A673 (cell line): ENCODE results near the gene DNAI1. TPM values are rescaled to one million over a fixed set of nuclear protein-coding genes. Genes with fewer than 3 reads are reported as not detected.

ENCODE experiments used
- BruUV-seq: library from RNA; stranded (reverse); fragments of 400-500 nt; replicated peaks from 2 replicates; lab custom pipeline; 2021; lab: Mats Ljungman, UMichigan
- CTCF ChIA-PET: fragments of 300-600 bp; sonication (Branson Sonifier 250); formaldehyde crosslinking; loops from one replicate; lab custom pipeline; 2022; ENCODE audit warnings: antibody characterized with exemption; lab: Charles Lee
- POLR2A ChIA-PET: fragments of 300-600 bp; sonication (Branson Sonifier 250); formaldehyde crosslinking; loops from one replicate; lab custom pipeline; 2022; ENCODE audit warnings: antibody characterized with exemption; ENCODE audit not compliant: low non-redundant PET; lab: Charles Lee
- DNase-seq: peaks from one replicate; pipeline ENCODE4 v3.0.0-alpha.2; 2015; ENCODE audit warnings: low spot score
- H3K27ac ChIP-seq: fragments of 200-600 bp; sonication (generic); 2 replicates; pipeline ENCODE4 v1.5.1; 2016; ENCODE audit warnings: mixed run types, low read depth, mild to moderate bottlenecking, mixed read lengths, antibody characterized with exemption, low read length; ENCODE audit not compliant: poor library complexity, severe bottlenecking
- H3K27me3 ChIP-seq: fragments of 200-600 bp; sonication (generic); replicated peaks from 2 replicates; pipeline ENCODE4 v1.6.1; 2017; ENCODE audit warnings: mixed run types, low read depth, mild to moderate bottlenecking, mixed read lengths, antibody characterized with exemption, low read length; ENCODE audit not compliant: insufficient read depth, poor library complexity
- H3K36me3 ChIP-seq: fragments of 200-600 bp; sonication (generic); 2 replicates; pipeline ENCODE4 v1.6.1; 2016; ENCODE audit warnings: mixed run types, mild to moderate bottlenecking, mixed read lengths, antibody characterized with exemption, low read length; ENCODE audit not compliant: insufficient read depth, poor library complexity, severe bottlenecking
- H3K4me1 ChIP-seq: fragments of 200-600 bp; sonication (generic); 2 replicates; pipeline ENCODE4 v1.6.1; 2017; ENCODE audit warnings: mixed run types, mild to moderate bottlenecking, mixed read lengths, antibody characterized with exemption, low read length; ENCODE audit not compliant: insufficient read depth, poor library complexity, severe bottlenecking
- H3K4me3 ChIP-seq: fragments of 200-600 bp; sonication (generic); 2 replicates; pipeline ENCODE4 v1.5.1; 2016; ENCODE audit warnings: low read depth, mixed run types, mild to moderate bottlenecking, mixed read lengths, low read length; ENCODE audit not compliant: poor library complexity, severe bottlenecking
- H3K9me3 ChIP-seq: fragments of 200-600 bp; sonication (generic); 2 replicates; pipeline ENCODE4 v1.6.1; 2016; ENCODE audit warnings: mixed run types, low read depth, mild to moderate bottlenecking, mixed read lengths, antibody characterized with exemption, low read length; ENCODE audit not compliant: poor library complexity, severe bottlenecking
- CTCF ChIP-seq: fragments of 300-800, 200-600 bp; sonication (generic); conservative IDR thresholded peaks from 2 replicates; pipeline ENCODE4 v1.5.1; 2017; ENCODE audit warnings: low read depth, mild to moderate bottlenecking, antibody characterized with exemption, low read length, moderate library complexity, mixed read lengths
- EZH2 ChIP-seq: fragments of 200-600 bp; sonication (generic); IDR thresholded peaks from 2 replicates; pipeline ENCODE4 v1.6.1; 2017; ENCODE audit warnings: borderline replicate concordance, low read depth, mild to moderate bottlenecking, mixed read lengths, antibody characterized with exemption, low read length; ENCODE audit not compliant: poor library complexity, severe bottlenecking
- intact Hi-C: fragments of 100-400 bp; cut with micrococcal nuclease; formaldehyde crosslinking; loops from one replicate; pipeline ENCODE4 v1.10.0; 2022; ENCODE audit not compliant: unreplicated experiment
- total RNA-seq: library from RNA; stranded (reverse); gene quantifications from 2 replicates; pipeline ENCODE4 v1.2.3, GENCODE V29; 2021

The DNAI1 gene
- total RNA-seq, 1 experiment from 2014 or later, result not detected

DNA sequence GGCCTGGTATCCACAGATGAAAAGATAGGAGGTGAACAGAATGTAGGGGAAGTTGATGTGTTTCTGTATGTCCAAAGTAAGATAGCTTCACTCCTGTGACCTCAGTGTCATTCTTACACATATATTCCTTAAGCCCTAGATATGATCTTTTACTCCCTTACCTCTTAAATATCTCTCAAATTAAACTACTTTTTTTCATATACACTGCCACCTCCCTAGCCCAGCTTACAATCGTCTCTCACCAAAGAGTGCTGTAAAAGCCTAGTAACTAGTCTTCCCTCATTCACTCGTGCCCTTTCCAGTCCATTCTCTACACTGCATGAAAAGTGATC, 5.3 kb downstream of the DNAI1 start:
- Histone ChIP-seq H3K27me3 (no peaks in the 10 kb centered on the region), H3K27ac (no peak overlapping the region), H3K9me3 (no peaks in the 10 kb centered on the region), H3K4me1 (peaks cover 5% of the 10 kb centered on the region), H3K4me3 (no peak overlapping the region), H3K36me3 (no peaks in the 10 kb centered on the region)
- ChIA-PET POLR2A (no interaction called here), CTCF (no interaction called here)
- intact Hi-C loops, result no loop called here
- DNase-seq, result no peak
- no TSS peak for BruUV-seq
- TF ChIP-seq EZH2 (no peak), CTCF (no peak)

GRCh38 chr9:34464571-34464970, 6.0 kb downstream of the DNAI1 start:
- H3K27ac ChIP-seq, result no peak overlapping the region
- H3K36me3 ChIP-seq, result no peaks in the 10 kb centered on the region
- H3K9me3 ChIP-seq, result no peaks in the 10 kb centered on the region
- ChIA-PET POLR2A (no interaction called here), CTCF (no interaction called here)
- no peak overlapping the region for H3K4me3 ChIP-seq
- H3K27me3 ChIP-seq, result no peaks in the 10 kb centered on the region
- no TSS peak for BruUV-seq
- H3K4me1 ChIP-seq, result no peaks in the 10 kb centered on the region
- intact Hi-C loops, result no loop called here
- TF ChIP-seq CTCF, result no peak
- TF ChIP-seq EZH2, result no peak
- no peak for DNase-seq

GRCh38 chr9:34465468-34465867, 6.9 kb downstream of the DNAI1 start:
- H3K27me3 ChIP-seq, result no peaks in the 10 kb centered on the region
- POLR2A ChIA-PET, result no interaction called here
- no peaks in the 10 kb centered on the region for H3K36me3 ChIP-seq
- H3K9me3 ChIP-seq, result no peaks in the 10 kb centered on the region
- DNase-seq, result no peak
- CTCF ChIA-PET, result no interaction called here
- H3K4me3 ChIP-seq, result no peak overlapping the region
- intact Hi-C loops, result no loop called here
- no peak overlapping the region for H3K27ac ChIP-seq
- no TSS peak for BruUV-seq
- no peaks in the 10 kb centered on the region for H3K4me1 ChIP-seq
- no peak for TF ChIP-seq EZH2
- TF ChIP-seq CTCF, result no peak
